T-helper 2 cell treated with Interferon-gamma antibody and Interleukin-4, amounts not matched to agents 5 μg/mL and 100 μg/mL, for 36 hours (primary cell): ENCODE measurements around the gene TPO.
"Not testable (repeated sequence)": the region's sequence is repeated elsewhere in the genome, so short reads cannot be mapped to it uniquely, and the experiment has no call there.

Experiments
- DNase-seq: peaks from one replicate; pipeline ENCODE4 v3.0.0; 2021; ENCODE audit warnings: low spot score
- H3K27ac Mint-ChIP-seq: one replicate; pipeline ENCODE4 v1.8.0; 2021; ENCODE audit warnings: mild to moderate bottlenecking, mixed read lengths
- H3K27me3 Mint-ChIP-seq: one replicate; pipeline ENCODE4 v1.8.0; 2021; ENCODE audit warnings: low read depth, mixed read lengths
- H3K36me3 Mint-ChIP-seq: one replicate; pipeline ENCODE4 v1.8.0; 2021; ENCODE audit warnings: low read depth, mixed read lengths
- H3K4me1 Mint-ChIP-seq: one replicate; pipeline ENCODE4 v1.8.0; 2021; ENCODE audit warnings: low read depth, mixed read lengths
- H3K4me3 Mint-ChIP-seq: one replicate; pipeline ENCODE4 v1.8.0; 2022; ENCODE audit warnings: mild to moderate bottlenecking, moderate library complexity, mixed read lengths
- H3K9me3 Mint-ChIP-seq: one replicate; pipeline ENCODE4 v1.8.0; 2021; ENCODE audit warnings: mixed read lengths

The TPO gene

GRCh38 chr2:1413156-1413710 is at the start of gene TPO:
TPO (plus strand) TSS chr2:1413463; CDS start chr2:1414409, 946 bp downstream.
- Mint-ChIP-seq H3K4me1 (no peaks in the 10 kb centered on the region), H3K27me3 (no peaks in the 10 kb centered on the region), H3K27ac (no peak within 1 kb of the TSS), H3K4me3 (no peak within 1 kb of the TSS), H3K9me3 (no peaks in the 10 kb centered on the region), H3K36me3 (no peaks in the 10 kb centered on the region)
- DNase-seq, result no peak

DNA sequence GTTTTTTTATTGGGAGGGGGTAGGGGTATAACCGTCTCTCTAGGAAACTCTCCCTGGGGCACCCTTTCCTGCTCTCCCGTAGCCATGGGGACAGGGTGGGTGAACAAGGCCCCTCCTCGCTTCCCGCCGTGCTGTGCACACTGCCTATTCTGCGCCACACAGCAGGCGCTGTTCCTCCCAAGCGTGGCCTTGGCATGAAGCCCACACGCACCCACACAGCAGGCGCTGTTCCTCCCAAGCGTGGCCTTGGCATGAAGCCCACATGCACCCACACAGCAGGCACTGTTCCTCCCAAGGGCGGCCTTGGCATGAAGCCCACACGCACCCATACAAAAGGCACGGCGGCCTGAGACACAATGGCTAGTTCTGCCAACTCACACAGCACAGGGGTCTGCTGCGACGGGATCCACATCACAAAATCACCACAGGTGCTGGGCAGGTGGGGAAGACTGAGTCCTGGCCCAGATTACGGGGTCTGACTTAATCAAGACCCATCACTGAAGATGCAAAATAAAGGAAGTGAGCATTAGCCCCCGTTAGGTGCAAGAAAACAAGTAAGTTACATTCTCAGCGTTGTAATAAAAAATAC is 46.6 kb upstream of the TPO start:
- H3K4me1 Mint-ChIP-seq, result peaks cover 3% of the 10 kb centered on the region
- no peaks in the 10 kb centered on the region for H3K9me3 Mint-ChIP-seq
- no peak overlapping the region for H3K27ac Mint-ChIP-seq
- H3K27me3 Mint-ChIP-seq, result no peaks in the 10 kb centered on the region
- no peak overlapping the region for H3K4me3 Mint-ChIP-seq
- DNase-seq, result no peak
- no peaks in the 10 kb centered on the region for H3K36me3 Mint-ChIP-seq

DNA sequence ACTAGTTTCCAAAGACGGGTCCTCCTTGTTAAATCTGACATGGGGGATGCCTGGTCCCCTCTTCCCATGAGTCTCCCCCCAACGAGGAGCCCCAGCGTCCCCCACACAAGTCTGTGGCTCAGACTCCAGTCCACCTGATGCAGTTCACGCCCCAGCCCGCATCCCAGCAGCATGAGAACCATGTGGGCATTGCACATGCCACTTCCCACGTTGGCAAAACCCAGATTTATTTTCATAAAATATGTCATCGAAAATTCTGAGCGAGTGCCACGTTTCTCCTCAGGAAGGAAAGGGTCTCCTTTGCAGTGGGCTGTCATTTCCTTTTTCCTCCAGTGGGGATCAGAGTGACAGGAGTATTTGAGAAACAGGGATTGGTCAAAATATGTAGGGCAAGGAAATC is 45.7 kb upstream of the TPO start:
- no peak for DNase-seq
- H3K36me3 Mint-ChIP-seq, result no peaks in the 10 kb centered on the region
- H3K4me1 Mint-ChIP-seq, result peaks cover 3% of the 10 kb centered on the region
- H3K9me3 Mint-ChIP-seq, result no peaks in the 10 kb centered on the region
- no peaks in the 10 kb centered on the region for H3K27me3 Mint-ChIP-seq
- H3K4me3 Mint-ChIP-seq, result no peak overlapping the region
- no peak overlapping the region for H3K27ac Mint-ChIP-seq

DNA sequence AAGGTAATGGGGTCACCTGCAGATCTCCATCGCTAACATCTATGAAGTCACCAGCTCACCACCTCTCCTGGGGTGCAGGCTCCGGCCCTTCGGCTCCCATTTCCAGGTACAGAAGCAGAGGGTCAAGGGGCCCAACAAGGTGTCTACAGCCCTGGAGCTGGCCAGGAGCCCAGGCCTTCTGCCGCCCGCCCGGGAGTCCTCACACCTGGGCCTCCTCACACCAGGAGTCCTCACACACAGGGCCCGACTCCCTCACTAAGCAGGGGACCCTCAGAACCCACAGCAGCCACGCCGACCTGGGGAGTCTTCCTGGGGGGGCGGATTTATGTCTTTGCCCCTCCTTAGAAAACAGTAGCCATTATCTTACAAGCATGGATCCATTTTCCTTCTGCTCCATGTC is 43.4 kb upstream of the TPO start:
- Mint-ChIP-seq H3K9me3 (no peaks in the 10 kb centered on the region), H3K27me3 (no peaks in the 10 kb centered on the region), H3K36me3 (no peaks in the 10 kb centered on the region), H3K4me3 (no peak overlapping the region), H3K4me1 (peaks cover 15% of the 10 kb centered on the region), H3K27ac (no peak overlapping the region)
- DNase-seq, result no peak

GRCh38 chr2:1370461-1370860 is 42.8 kb upstream of the TPO start:
- no peak overlapping the region for H3K27ac Mint-ChIP-seq
- no peaks in the 10 kb centered on the region for H3K27me3 Mint-ChIP-seq
- H3K9me3 Mint-ChIP-seq, result no peaks in the 10 kb centered on the region
- no peaks in the 10 kb centered on the region for H3K36me3 Mint-ChIP-seq
- no peak for DNase-seq
- H3K4me1 Mint-ChIP-seq, result peaks cover 15% of the 10 kb centered on the region
- H3K4me3 Mint-ChIP-seq, result no peak overlapping the region

- H3K4me3 Mint-ChIP-seq, result no peak overlapping the region
These were observed 42.2 kb upstream of the TPO start for GRCh38 chr2:1371082-1371481.

GRCh38 chr2:1373830-1374229 is 39.4 kb upstream of the TPO start:
- DNase-seq, result no peak
- peaks cover 12% of the 10 kb centered on the region for H3K4me1 Mint-ChIP-seq
- H3K27ac Mint-ChIP-seq, result no peak overlapping the region
- no peaks in the 10 kb centered on the region for H3K27me3 Mint-ChIP-seq
- H3K36me3 Mint-ChIP-seq, result no peaks in the 10 kb centered on the region
- H3K4me3 Mint-ChIP-seq, result no peak overlapping the region
- no peaks in the 10 kb centered on the region for H3K9me3 Mint-ChIP-seq

More at GRCh38 chr2:1371082-1371481, 42.2 kb upstream of the TPO start:
- Mint-ChIP-seq H3K36me3 (no peaks in the 10 kb centered on the region), H3K9me3 (no peaks in the 10 kb centered on the region), H3K27me3 (no peaks in the 10 kb centered on the region), H3K27ac (no peak overlapping the region), H3K4me1 (peaks cover 14% of the 10 kb centered on the region)
- DNase-seq, result no peak

- Mint-ChIP-seq H3K9me3 (no peaks in the 10 kb centered on the region), H3K4me1 (peaks cover 12% of the 10 kb centered on the region), H3K36me3 (no peaks in the 10 kb centered on the region), H3K27ac (no peak overlapping the region), H3K4me3 (no peak overlapping the region), H3K27me3 (no peaks in the 10 kb centered on the region)
- no peak for DNase-seq
These were observed 39.0 kb upstream of the TPO start for GRCh38 chr2:1374287-1374686.

DNA sequence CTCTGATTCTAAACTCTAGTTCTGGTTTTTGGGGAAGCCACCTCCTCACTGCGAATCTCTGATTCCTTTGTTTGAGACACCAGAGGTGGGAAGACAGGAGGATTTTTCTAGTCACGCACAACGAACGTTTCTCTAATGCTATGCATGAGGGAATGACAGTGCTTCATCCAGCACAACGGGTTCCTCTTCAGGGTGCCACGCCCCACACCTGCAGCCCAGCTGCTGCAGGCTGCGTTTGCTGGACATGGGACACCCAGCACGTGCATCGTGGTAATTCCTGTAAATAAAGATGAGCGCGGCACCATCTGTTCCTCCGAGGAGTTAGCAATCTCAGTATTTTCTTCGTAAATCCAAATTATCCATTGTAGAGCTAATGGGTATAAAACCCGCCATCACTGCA is 37.5 kb upstream of the TPO start:
- no peaks in the 10 kb centered on the region for H3K9me3 Mint-ChIP-seq
- no peak overlapping the region for H3K4me3 Mint-ChIP-seq
- H3K27me3 Mint-ChIP-seq, result no peaks in the 10 kb centered on the region
- no peaks in the 10 kb centered on the region for H3K36me3 Mint-ChIP-seq
- DNase-seq, result no peak
- no peak overlapping the region for H3K27ac Mint-ChIP-seq
- H3K4me1 Mint-ChIP-seq, result peaks cover 12% of the 10 kb centered on the region

DNA sequence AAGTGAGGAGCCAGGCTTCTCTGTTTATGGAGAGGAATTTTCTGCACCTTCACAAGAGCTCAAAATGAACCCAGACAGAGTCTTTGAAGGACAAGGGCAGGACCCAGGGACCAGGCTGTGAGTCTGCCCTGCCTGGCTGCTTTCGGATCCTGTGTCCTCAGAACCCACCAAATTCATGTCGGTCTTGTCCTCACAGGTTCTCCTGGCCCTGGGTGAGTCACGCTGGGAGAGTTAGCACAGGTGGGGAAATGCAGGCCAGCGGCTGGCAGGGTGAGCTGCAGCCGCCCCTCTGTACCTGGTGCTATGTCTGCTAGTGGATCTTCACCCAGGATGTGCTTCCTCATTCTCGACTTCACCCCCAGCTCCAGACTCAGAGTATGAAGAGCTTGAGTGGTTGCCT is 35.8 kb upstream of the TPO start:
- Mint-ChIP-seq H3K27me3 (no peaks in the 10 kb centered on the region), H3K4me3 (no peak overlapping the region), H3K27ac (no peak overlapping the region), H3K36me3 (no peaks in the 10 kb centered on the region), H3K9me3 (no peaks in the 10 kb centered on the region), H3K4me1 (peaks cover 12% of the 10 kb centered on the region)
- no peak for DNase-seq

- no peak overlapping the region for H3K4me3 Mint-ChIP-seq
- no peak overlapping the region for H3K27ac Mint-ChIP-seq
- no peak for DNase-seq
- no peaks in the 10 kb centered on the region for H3K36me3 Mint-ChIP-seq
- peaks cover 7% of the 10 kb centered on the region for H3K4me1 Mint-ChIP-seq
- no peaks in the 10 kb centered on the region for H3K27me3 Mint-ChIP-seq
- H3K9me3 Mint-ChIP-seq, result peaks cover 5% of the 10 kb centered on the region
These were observed 34.7 kb upstream of the TPO start for GRCh38 chr2:1378456-1379150.

GRCh38 chr2:1381644-1382043 is 31.6 kb upstream of the TPO start:
- Mint-ChIP-seq H3K36me3 (no peaks in the 10 kb centered on the region), H3K27me3 (no peaks in the 10 kb centered on the region), H3K27ac (no peak overlapping the region), H3K4me3 (no peak overlapping the region), H3K4me1 (no peaks in the 10 kb centered on the region), H3K9me3 (peaks cover 5% of the 10 kb centered on the region)
- DNase-seq, result no peak

- not testable (repeated sequence) for H3K27ac Mint-ChIP-seq, H3K27me3 Mint-ChIP-seq, H3K4me1 Mint-ChIP-seq, DNase-seq, H3K36me3 Mint-ChIP-seq
- H3K4me3 Mint-ChIP-seq, result peak overlapping the region; percentile 21
- H3K9me3 Mint-ChIP-seq, result peaks cover 12% of the 10 kb centered on the region
These were observed 25.1 kb upstream of the TPO start for GRCh38 chr2:1387954-1388725.

GRCh38 chr2:1390118-1390517 is 23.1 kb upstream of the TPO start:
- H3K9me3 Mint-ChIP-seq, result peaks cover 12% of the 10 kb centered on the region
- not testable (repeated sequence) for H3K27ac Mint-ChIP-seq, DNase-seq, H3K36me3 Mint-ChIP-seq, H3K4me1 Mint-ChIP-seq, H3K4me3 Mint-ChIP-seq, H3K27me3 Mint-ChIP-seq
